Ovary (tissue), 9 donors: Measurements from ENCODE around the gene RSBN1. TPM values are rescaled to one million over a fixed set of nuclear protein-coding genes. Genes with fewer than 3 reads are reported as not detected.
"Not testable (repeated sequence)": the region's sequence is repeated elsewhere in the genome, so short reads cannot be mapped to it uniquely, and the experiment has no call there.

Experiments
- DNase-seq, 5 donors: peaks; one replicate each; pipeline ENCODE4 v3.0.0-alpha.2; 2019 to 2020
- H3K27ac ChIP-seq, 2 donors: fragments of 200-600 bp; one replicate each; pipeline versions ENCODE4 v1.5.1 to v1.8.0; 2019 to 2022
- H3K27me3 ChIP-seq: fragments of 200-600 bp; one replicate; pipeline ENCODE4 v1.8.0; 2022
- H3K36me3 ChIP-seq: fragments of 200-600 bp; sonication (generic); one replicate; pipeline ENCODE4 v1.5.1; 2019
- H3K4me1 ChIP-seq: one replicate; pipeline ENCODE4 v1.8.1; 2013; ENCODE audit warnings: mild to moderate bottlenecking, moderate library complexity; ENCODE audit not compliant: insufficient read depth
- H3K4me3 ChIP-seq: fragments of 200-600 bp; sonication (generic); one replicate; pipeline ENCODE4 v1.5.1; 2017
- H3K9me3 ChIP-seq, 2 donors: fragments of 200-600 bp in 1 of 2; sonication (generic) in 1 of 2; one replicate each; pipeline versions ENCODE4 v1.5.1 to v1.8.1; 2013 to 2019; ENCODE audit warnings: mild to moderate bottlenecking in 1 of 2, moderate library complexity in 1 of 2
- CTCF ChIP-seq, 3 donors: fragments of 450-650 bp in 2 of 3; fragments of 200-600 bp in 1 of 3; IDR thresholded peaks; one replicate each; pipeline versions ENCODE4 v1.5.1 to v1.8.0; 2016 to 2022; ENCODE audit warnings: antibody characterized with exemption in 3 of 3, mild to moderate bottlenecking in 1 of 3
- EP300 ChIP-seq: sonication (generic); formaldehyde crosslinking; IDR thresholded peaks from one replicate; pipeline ENCODE4 v1.6.1; 2017; ENCODE audit warnings: antibody characterized with exemption
- POLR2A ChIP-seq: fragments of 450-650 bp; IDR thresholded peaks from one replicate; pipeline ENCODE4 v1.6.1; 2017; ENCODE audit warnings: antibody characterized with exemption, mild to moderate bottlenecking, moderate library complexity
- WGBS, 3 donors: extraction: QIAGEN DNeasy Blood & Tissue Kit in 1 of 3; methylation state at CpG; one replicate each; pipeline versions ENCODE4 v1.1.5 to v1.1.7; 2013 to 2017; 5-methylcytosine and 5-hydroxymethylcytosine counted together
- intact Hi-C, 4 donors: fragments of 100-400 bp; cut with DNase I; formaldehyde crosslinking; loops; one replicate each; pipeline versions ENCODE4 v1.11.0 to v1.15.1; 2022 to 2023
- polyA plus RNA-seq, 2 donors: library from polyadenylated mRNA; stranded (reverse); fragments of 200-250 nt in 1 of 2; fragments of 350-450 nt in 1 of 2; fragmentation: Illumina TruSeq in 1 of 2; extraction: RNeasy Lipid Tissue Mini Kit (QIAGEN cat#74804) in 1 of 2; gene quantifications; one replicate each; pipeline ENCODE4 v1.2.3, GENCODE V29; 2013 to 2014
- total RNA-seq, 7 donors: library from RNA; depleted of rRNA in 2 of 7; stranded (reverse); fragments of >200 nt in 2 of 7; fragmentation: NEBNext Ultra II Directional in 3 of 7; extraction: Animal tissue kit (Norgen Biotek cat#: 25700) in 3 of 7; gene quantifications; one replicate each; pipeline versions ENCODE4 v1.1.0 to v1.2.4, GENCODE V29; 2016 to 2023
- donor health status: DM: no; HTN: no; CAD: no; lungs with moderate emphysema.
- donor health status: DM: no; HTN: no; CAD: no.
- donor health status: Bipolar disorder and iron deficiency.
- donor health status: DM: yes; HTN: yes; CAD: no.
- donor health status: DM: no; HTN: no; CAD: no.
- donor health status: DM: yes; HTN: yes; CAD: no.

RSBN1 gene
- total and polyA plus RNA-seq, 9 donors = 10.5 to 36.1 (median 29.7) TPM

- DNase-seq = no peak
- Histone ChIP-seq H3K27ac (no peak overlapping the region), H3K4me3 (no peak overlapping the region), H3K36me3 (no peaks in the 10 kb centered on the region), H3K9me3 (no peaks in the 10 kb centered on the region), H3K4me1 (no peaks in the 10 kb centered on the region), H3K27me3 (no peaks in the 10 kb centered on the region)
- TF ChIP-seq POLR2A (no peak), CTCF (IDR thresholded peaks at IDR 0.05) (no peak), EP300 (no peak)
- intact Hi-C loops = no loop called here
- 95 to 97% (median 95%) methylated on average over 4 of the region's 4 CpGs for WGBS, 3 donors
These were observed 43.5 kb upstream of the RSBN1 start for GRCh38 chr1:113855630-113856400.

GRCh38 chr1:113854234-113854633 is 42.0 kb upstream of the RSBN1 start:
- intact Hi-C loops = no loop called here
- 39 to 96% (median 90%) methylated on average over 1 of the region's 1 CpG for WGBS, 3 donors

GRCh38 chr1:113852694-113853093 is 40.4 kb upstream of the RSBN1 start:
- H3K27ac ChIP-seq, intact Hi-C loops, H3K4me1 ChIP-seq, H3K36me3 ChIP-seq, H3K4me3 ChIP-seq, DNase-seq, H3K9me3 ChIP-seq, H3K27me3 ChIP-seq: not testable (repeated sequence)
- 23 to 48% (median 24%) methylated on average over 6 of the region's 6 CpGs for WGBS, 3 donors

More at GRCh38 chr1:113854234-113854633, 42.0 kb upstream of the RSBN1 start:
- Histone ChIP-seq H3K4me3 (no peak overlapping the region), H3K27me3 (no peaks in the 10 kb centered on the region), H3K4me1 (no peaks in the 10 kb centered on the region), H3K9me3 (no peaks in the 10 kb centered on the region), H3K27ac (no peak overlapping the region), H3K36me3 (no peaks in the 10 kb centered on the region)
- DNase-seq = no peak
- TF ChIP-seq CTCF (IDR thresholded peaks at IDR 0.05) (no peak), EP300 (no peak), POLR2A (no peak)

- Histone ChIP-seq H3K36me3 (no peaks in the 10 kb centered on the region), H3K9me3 (no peaks in the 10 kb centered on the region), H3K4me1 (no peaks in the 10 kb centered on the region), H3K4me3 (no peak overlapping the region), H3K27ac (no peak overlapping the region), H3K27me3 (no peaks in the 10 kb centered on the region)
- WGBS, 3 donors = 81 to 87% (median 85%) methylated on average over 3 of the region's 3 CpGs
- intact Hi-C loops = no loop called here
- TF ChIP-seq POLR2A (no peak), EP300 (no peak), CTCF (IDR thresholded peaks at IDR 0.05) (no peak)
- DNase-seq = no peak
These were observed 38.0 kb upstream of the RSBN1 start for GRCh38 chr1:113850127-113850796.

GRCh38 chr1:113849072-113849471 is 36.8 kb upstream of the RSBN1 start:
- no peak for TF ChIP-seq POLR2A
- TF ChIP-seq CTCF (IDR thresholded peaks at IDR 0.05) = no peak
- TF ChIP-seq EP300 = no peak
- Histone ChIP-seq H3K27ac (no peak overlapping the region), H3K4me3 (no peak overlapping the region), H3K9me3 (no peaks in the 10 kb centered on the region), H3K36me3 (no peaks in the 10 kb centered on the region), H3K27me3 (no peaks in the 10 kb centered on the region), H3K4me1 (no peaks in the 10 kb centered on the region)
- no peak for DNase-seq
- intact Hi-C loops = loop anchor here in 1 of 4 donors (10.0 kb wide), 1 partner anchor 46 kb away; no protein-coding TSS in a partner anchor
